ENCODE measurements around the gene KLHDC7A. TPM values are rescaled to one million over a fixed set of nuclear protein-coding genes. Genes with fewer than 3 reads are reported as not detected.

KLHDC7A gene
- polyA plus RNA-seq, 3 donors, result not detected

- Histone ChIP-seq H2AFZ (ENCODE audit: insufficient read depth, low read depth, low read length, poor library complexity, severe bottlenecking) (no peak overlapping the region), H3K4me3 (replicated peaks in 1 of 3; ENCODE audit: low read depth in 2 of 3, low read length in 3 of 3) (no peak overlapping the region), H3K9me3 (replicated peaks in 1 of 2; ENCODE audit: control insufficient read depth in 1 of 2, insufficient read depth in 1 of 2, low read length in 2 of 2) (peaks cover 3 to 4% of the 10 kb centered on the region in 2 donors), H4K20me1 (ENCODE audit: insufficient read depth, low read length) (no peaks in the 10 kb centered on the region), H3K9ac (ENCODE audit: insufficient read depth, low read length, poor library complexity, severe bottlenecking) (no peak overlapping the region), H3K79me2 (ENCODE audit: insufficient read depth, low read length) (no peaks in the 10 kb centered on the region), H3K4me2 (replicated peaks; ENCODE audit: extremely low read depth, low read length, poor library complexity, severe bottlenecking) (no peak overlapping the region), H3K27ac (ENCODE audit: low read depth in 1 of 2, low read length in 2 of 2) (no peak overlapping the region), H3K36me3 (replicated peaks in 1 of 2; ENCODE audit: control insufficient read depth in 1 of 2, insufficient read depth in 2 of 2, low read length in 2 of 2) (no peaks in the 10 kb centered on the region), H3K4me1 (ENCODE audit: control insufficient read depth in 1 of 2, insufficient read depth in 2 of 2, low read length in 2 of 2) (no peaks in the 10 kb centered on the region), H3K27me3 (ENCODE audit: control insufficient read depth in 2 of 2, insufficient read depth in 2 of 2, low read length in 2 of 2) (no peaks in the 10 kb centered on the region)
- no peak for DNase-seq
- Mint-ChIP-seq H3K27me3 (ENCODE audit: low read depth in 3 of 3) (peaks cover 1 to 5% (median 3%) of the 10 kb centered on the region in 3 donors), H3K9me3 (peaks cover 2 to 8% (median 3%) of the 10 kb centered on the region in 7 donors), H3K27ac (no peak overlapping the region), H3K4me1 (no peaks in the 10 kb centered on the region), H3K36me3 (no peaks in the 10 kb centered on the region), H3K4me3 (no peak overlapping the region)
- no peak for TF ChIP-seq CTCF (IDR thresholded peaks at IDR 0.05)
- intact Hi-C loops (cut with micrococcal nuclease), result no loop called here
These were observed 28.2 kb upstream of the KLHDC7A start for GRCh38 chr1:18452550-18452949.

DNA sequence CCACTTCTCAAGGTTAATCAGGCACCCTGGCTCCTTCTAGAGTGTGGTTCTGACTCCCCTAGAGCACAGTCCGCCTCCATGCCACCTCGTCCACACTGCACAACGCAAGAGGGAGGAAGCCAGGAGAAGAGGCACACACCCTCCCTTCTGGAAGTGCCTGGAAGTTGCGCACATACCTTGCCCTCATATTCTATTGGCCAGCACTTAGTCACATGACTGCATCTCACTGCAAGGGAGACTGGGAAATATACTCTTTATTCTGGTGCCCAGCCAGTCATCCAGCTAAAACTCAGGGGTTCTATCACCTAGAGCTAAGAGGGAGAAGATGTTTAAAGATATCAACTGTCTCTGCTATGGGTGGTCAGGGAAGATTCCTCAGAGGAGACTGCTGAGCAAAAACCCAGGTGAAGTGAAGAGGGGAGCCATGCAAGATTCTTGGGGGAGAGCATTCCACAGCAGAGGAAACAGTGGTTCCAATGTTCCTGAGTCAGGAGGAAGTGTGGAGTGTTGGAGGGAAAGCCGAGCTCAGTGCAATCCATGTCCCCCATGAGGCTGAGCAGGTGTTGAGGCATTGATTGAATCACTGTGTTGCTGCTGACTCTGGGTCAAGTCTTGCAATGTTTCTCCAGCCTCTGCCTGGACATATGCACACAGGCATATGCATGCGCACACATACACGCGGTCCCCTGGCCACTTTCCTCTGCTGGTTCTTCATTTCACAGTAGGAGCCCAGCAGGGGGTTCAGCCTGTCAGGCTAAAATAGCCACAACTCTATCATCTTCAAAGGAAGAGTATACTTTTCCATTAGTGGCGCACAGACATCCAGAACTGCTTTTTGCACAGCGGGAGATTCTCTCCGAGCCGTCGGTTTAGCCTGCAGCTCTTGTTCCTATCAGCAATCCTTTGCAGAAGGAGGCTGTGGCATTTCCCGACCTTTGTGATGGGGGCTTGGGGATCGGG lies 22.3 kb upstream of the KLHDC7A start:
- Mint-ChIP-seq H3K4me1 (no peaks in the 10 kb centered on the region), H3K4me3 (no peak overlapping the region), H3K36me3 (no peaks in the 10 kb centered on the region), H3K27ac (no peak overlapping the region), H3K27me3 (ENCODE audit: low read depth in 3 of 3) (peaks cover 4 to 10% (median 8%) of the 10 kb centered on the region in 3 donors), H3K9me3 (peaks cover 0 to 2% (median 0%) of the 10 kb centered on the region in 7 donors)
- Histone ChIP-seq H3K9me3 (replicated peaks in 1 of 2; ENCODE audit: control insufficient read depth in 1 of 2, insufficient read depth in 1 of 2, low read length in 2 of 2) (no peaks in the 10 kb centered on the region), H3K79me2 (ENCODE audit: insufficient read depth, low read length) (no peaks in the 10 kb centered on the region), H3K9ac (ENCODE audit: insufficient read depth, low read length, poor library complexity, severe bottlenecking) (no peak overlapping the region), H3K4me1 (ENCODE audit: control insufficient read depth in 1 of 2, insufficient read depth in 2 of 2, low read length in 2 of 2) (no peaks in the 10 kb centered on the region), H3K36me3 (replicated peaks in 1 of 2; ENCODE audit: control insufficient read depth in 1 of 2, insufficient read depth in 2 of 2, low read length in 2 of 2) (no peaks in the 10 kb centered on the region), H3K27me3 (ENCODE audit: control insufficient read depth in 2 of 2, insufficient read depth in 2 of 2, low read length in 2 of 2) (no peaks in the 10 kb centered on the region), H2AFZ (ENCODE audit: insufficient read depth, low read depth, low read length, poor library complexity, severe bottlenecking) (no peak overlapping the region), H3K4me3 (replicated peaks in 1 of 3; ENCODE audit: low read depth in 2 of 3, low read length in 3 of 3) (no peak overlapping the region), H3K27ac (ENCODE audit: low read depth in 1 of 2, low read length in 2 of 2) (no peak overlapping the region), H4K20me1 (ENCODE audit: insufficient read depth, low read length) (no peaks in the 10 kb centered on the region), H3K4me2 (replicated peaks; ENCODE audit: extremely low read depth, low read length, poor library complexity, severe bottlenecking) (no peak overlapping the region)
- intact Hi-C loops (cut with micrococcal nuclease), result no loop called here
- 75% methylated on average over 12 of the region's 15 CpGs for WGBS (ENCODE audit: insufficient coverage)
- TF ChIP-seq CTCF (IDR thresholded peaks at IDR 0.05), result no peak
- no peak for DNase-seq
